Measurements from ENCODE around the gene INSIG2. TPM values are rescaled to one million over a fixed set of nuclear protein-coding genes. Genes with fewer than 3 reads are reported as not detected.

INSIG2 gene
- total RNA-seq, 2 experiments from 2014 or later, result 21.7 to 22.2 TPM

GRCh38 chr2:118051826-118052358 is 36.4 kb upstream of the INSIG2 start:
- H3K27ac Mint-ChIP-seq, result no peak overlapping the region
- no peak overlapping the region for H3K4me3 Mint-ChIP-seq
- H3K4me1 Mint-ChIP-seq, result peaks cover 4% of the 10 kb centered on the region
- CTCF ChIA-PET, result interaction anchor here (0.9 to 1.1 kb wide), 2 partner anchors 19 to 152 kb away, joined by 3 read pairs; no protein-coding TSS in a partner anchor
- DNase-seq, result no peak
- H3K27me3 Mint-ChIP-seq, result peaks cover 62% of the 10 kb centered on the region
- no peak for ATAC-seq
- H3K9me3 Mint-ChIP-seq (ENCODE audit: low read depth), result no peaks in the 10 kb centered on the region
- no peaks in the 10 kb centered on the region for H3K36me3 Mint-ChIP-seq

- DNase-seq (no peak), ATAC-seq (no peak)
- Mint-ChIP-seq H3K4me3 (no peak overlapping the region), H3K27ac (no peak overlapping the region), H3K36me3 (no peaks in the 10 kb centered on the region), H3K9me3 (ENCODE audit: low read depth) (no peaks in the 10 kb centered on the region), H3K4me1 (peaks cover 3% of the 10 kb centered on the region), H3K27me3 (peaks cover 66% of the 10 kb centered on the region)
- CTCF ChIA-PET, result interaction anchor here (0.9 kb wide), 2 partner anchors 8 to 20 kb away, joined by 3 read pairs; no protein-coding TSS in a partner anchor
Observed at GRCh38 chr2:118052474-118052873, 35.8 kb upstream of the INSIG2 start.

GRCh38 chr2:118053681-118054080 is 34.6 kb upstream of the INSIG2 start:
- DNase-seq, result no peak
- ATAC-seq, result no peak
- Mint-ChIP-seq H3K9me3 (ENCODE audit: low read depth) (no peaks in the 10 kb centered on the region), H3K4me3 (no peak overlapping the region), H3K36me3 (no peaks in the 10 kb centered on the region), H3K27ac (no peak overlapping the region), H3K27me3 (peaks cover 70% of the 10 kb centered on the region), H3K4me1 (peaks cover 3% of the 10 kb centered on the region)
- CTCF ChIA-PET, result no interaction called here

- ATAC-seq (no peak), DNase-seq (no peak)
- Mint-ChIP-seq H3K9me3 (ENCODE audit: low read depth) (no peaks in the 10 kb centered on the region), H3K27ac (no peak overlapping the region), H3K27me3 (peaks cover 66% of the 10 kb centered on the region), H3K4me3 (no peak overlapping the region), H3K36me3 (no peaks in the 10 kb centered on the region), H3K4me1 (peaks cover 3% of the 10 kb centered on the region)
- CTCF ChIA-PET, result interaction anchor here (1.0 kb wide), 1 partner anchor 8 kb away, joined by 3 read pairs; no protein-coding TSS in a partner anchor
Observed at GRCh38 chr2:118054213-118055008, 33.9 kb upstream of the INSIG2 start.

GRCh38 chr2:118055512-118056164 is 32.6 kb upstream of the INSIG2 start:
- peaks cover 54% of the 10 kb centered on the region for H3K27me3 Mint-ChIP-seq
- DNase-seq, result no peak
- H3K4me3 Mint-ChIP-seq, result no peak overlapping the region
- H3K9me3 Mint-ChIP-seq (ENCODE audit: low read depth), result no peaks in the 10 kb centered on the region
- CTCF ChIA-PET, result interaction anchor here (2.6 kb wide), 1 partner anchor 9 kb away, joined by 8 read pairs; no protein-coding TSS in a partner anchor
- no peaks in the 10 kb centered on the region for H3K36me3 Mint-ChIP-seq
- no peak for ATAC-seq
- peaks cover 10% of the 10 kb centered on the region for H3K4me1 Mint-ChIP-seq
- H3K27ac Mint-ChIP-seq, result no peak overlapping the region

- Mint-ChIP-seq H3K9me3 (ENCODE audit: low read depth) (no peaks in the 10 kb centered on the region), H3K27ac (no peak overlapping the region), H3K27me3 (peaks cover 50% of the 10 kb centered on the region), H3K36me3 (no peaks in the 10 kb centered on the region), H3K4me3 (no peak overlapping the region), H3K4me1 (peaks cover 11% of the 10 kb centered on the region)
- ATAC-seq, result no peak
- DNase-seq, result no peak
- CTCF ChIA-PET, result interaction anchor here (2.6 kb wide), 1 partner anchor 10 kb away, joined by 8 read pairs; no protein-coding TSS in a partner anchor
Observed at GRCh38 chr2:118056165-118056534, 32.1 kb upstream of the INSIG2 start.

GRCh38 chr2:118056801-118057200 is 31.5 kb upstream of the INSIG2 start:
- DNase-seq (no peak), ATAC-seq (no peak)
- Mint-ChIP-seq H3K27me3 (peaks cover 46% of the 10 kb centered on the region), H3K4me3 (no peak overlapping the region), H3K27ac (no peak overlapping the region), H3K36me3 (no peaks in the 10 kb centered on the region), H3K9me3 (ENCODE audit: low read depth) (no peaks in the 10 kb centered on the region), H3K4me1 (peaks cover 14% of the 10 kb centered on the region)
- CTCF ChIA-PET, result interaction anchor here (2.6 kb wide), 1 partner anchor 11 kb away, joined by 8 read pairs; no protein-coding TSS in a partner anchor

- Mint-ChIP-seq H3K9me3 (ENCODE audit: low read depth) (no peaks in the 10 kb centered on the region), H3K4me1 (peaks cover 14% of the 10 kb centered on the region), H3K27ac (no peak overlapping the region), H3K36me3 (no peaks in the 10 kb centered on the region), H3K4me3 (no peak overlapping the region), H3K27me3 (peaks cover 41% of the 10 kb centered on the region)
- CTCF ChIA-PET, result interaction anchor here (0.9 to 1.2 kb wide), 3 partner anchors 9 to 796 kb away, joined by 3 to 5 read pairs (median 3); no protein-coding TSS in a partner anchor
- DNase-seq, result no peak
- no peak for ATAC-seq
Observed at GRCh38 chr2:118058951-118059350, 29.3 kb upstream of the INSIG2 start.

GRCh38 chr2:118059919-118060478 is 28.3 kb upstream of the INSIG2 start:
- CTCF ChIA-PET, result interaction anchor here (0.8 to 2.8 kb wide), 5 partner anchors 7 to 157 kb away, joined by 3 to 23 read pairs (median 3); no protein-coding TSS in a partner anchor
- no peak for DNase-seq
- Mint-ChIP-seq H3K27me3 (peaks cover 44% of the 10 kb centered on the region), H3K27ac (no peak overlapping the region), H3K36me3 (no peaks in the 10 kb centered on the region), H3K4me3 (no peak overlapping the region), H3K4me1 (peaks cover 14% of the 10 kb centered on the region), H3K9me3 (ENCODE audit: low read depth) (no peaks in the 10 kb centered on the region)
- peak; percentile 12 for ATAC-seq

- DNase-seq, result no peak
- peaks cover 46% of the 10 kb centered on the region for H3K27me3 Mint-ChIP-seq
Observed at GRCh38 chr2:118061135-118061955, 26.9 kb upstream of the INSIG2 start.

GRCh38 chr2:118062048-118062447 is 26.2 kb upstream of the INSIG2 start:
- Mint-ChIP-seq H3K36me3 (no peaks in the 10 kb centered on the region), H3K27me3 (peaks cover 44% of the 10 kb centered on the region), H3K4me1 (peaks cover 14% of the 10 kb centered on the region), H3K4me3 (no peak overlapping the region), H3K27ac (no peak overlapping the region), H3K9me3 (ENCODE audit: low read depth) (no peaks in the 10 kb centered on the region)
- DNase-seq (no peak), ATAC-seq (no peak)
- CTCF ChIA-PET, result interaction anchor here (0.8 to 2.8 kb wide), 5 partner anchors 15 to 249 kb away, joined by 3 to 23 read pairs (median 3); partner anchors contain the start of gene CCDC93

More at GRCh38 chr2:118061135-118061955, 26.9 kb upstream of the INSIG2 start:
- Mint-ChIP-seq H3K9me3 (ENCODE audit: low read depth) (no peaks in the 10 kb centered on the region), H3K36me3 (no peaks in the 10 kb centered on the region), H3K4me1 (peaks cover 14% of the 10 kb centered on the region), H3K27ac (no peak overlapping the region), H3K4me3 (no peak overlapping the region)
- no peak for ATAC-seq
- CTCF ChIA-PET, result interaction anchor here (0.5 to 2.8 kb wide), 8 partner anchors 8 to 954 kb away, joined by 3 to 23 read pairs (median 3); partner anchors contain the start of gene DDX18

- peaks cover 39% of the 10 kb centered on the region for H3K27me3 Mint-ChIP-seq
- no peaks in the 10 kb centered on the region for H3K36me3 Mint-ChIP-seq
- no peak overlapping the region for H3K27ac Mint-ChIP-seq
- CTCF ChIA-PET, result interaction anchor here (1.1 to 2.8 kb wide), 4 partner anchors 16 to 250 kb away, joined by 3 to 23 read pairs (median 6); partner anchors contain the start of gene CCDC93
- no peak overlapping the region for H3K4me3 Mint-ChIP-seq
- H3K9me3 Mint-ChIP-seq (ENCODE audit: low read depth), result no peaks in the 10 kb centered on the region
- ATAC-seq (no peak), DNase-seq (no peak)
- H3K4me1 Mint-ChIP-seq, result peaks cover 14% of the 10 kb centered on the region
Observed at GRCh38 chr2:118062669-118063068, 25.6 kb upstream of the INSIG2 start.

All from activated CD8-positive, alpha-beta memory T cell treated with anti-CD3 and anti-CD28 coated beads, Interleukin-2, amount 10 ng/mL, durations not matched to agents 7 days and 5 days (primary cell).